ENCODE measurements around the gene NAT10. TPM values are rescaled to one million over a fixed set of nuclear protein-coding genes. Genes with fewer than 3 reads are reported as not detected.

NAT10 gene
- total RNA-seq, 1 donor from 2014 or later, result 35.3 TPM

DNA sequence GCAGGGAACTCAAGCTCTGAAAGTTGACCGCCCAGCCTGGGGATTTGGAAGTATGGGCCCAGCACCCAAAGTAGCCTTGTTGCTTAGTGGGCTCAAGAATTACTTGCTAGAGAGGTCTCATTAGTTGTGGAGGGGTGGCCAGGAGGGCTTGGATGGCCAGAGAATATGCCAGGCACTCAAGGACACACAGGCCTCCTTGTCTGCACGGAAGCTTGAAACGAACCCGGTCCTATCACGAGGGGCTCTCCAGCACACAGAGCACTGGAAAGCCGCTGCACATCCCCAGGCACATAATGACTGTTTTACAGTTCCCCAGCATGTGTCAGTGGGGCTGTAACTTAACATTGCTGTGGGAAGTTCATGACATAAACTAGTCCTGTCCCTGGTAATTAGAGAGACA is 55.9 kb downstream of the NAT10 start:
- no peak for DNase-seq
- no peak overlapping the region for H3K4me3 Mint-ChIP-seq (ENCODE audit: unreplicated experiment)
- H3K27me3 Mint-ChIP-seq (ENCODE audit: unreplicated experiment), result peaks cover 9% of the 10 kb centered on the region
- no peaks in the 10 kb centered on the region for H3K36me3 Mint-ChIP-seq (ENCODE audit: unreplicated experiment)
- TF ChIP-seq, protein P1, sequence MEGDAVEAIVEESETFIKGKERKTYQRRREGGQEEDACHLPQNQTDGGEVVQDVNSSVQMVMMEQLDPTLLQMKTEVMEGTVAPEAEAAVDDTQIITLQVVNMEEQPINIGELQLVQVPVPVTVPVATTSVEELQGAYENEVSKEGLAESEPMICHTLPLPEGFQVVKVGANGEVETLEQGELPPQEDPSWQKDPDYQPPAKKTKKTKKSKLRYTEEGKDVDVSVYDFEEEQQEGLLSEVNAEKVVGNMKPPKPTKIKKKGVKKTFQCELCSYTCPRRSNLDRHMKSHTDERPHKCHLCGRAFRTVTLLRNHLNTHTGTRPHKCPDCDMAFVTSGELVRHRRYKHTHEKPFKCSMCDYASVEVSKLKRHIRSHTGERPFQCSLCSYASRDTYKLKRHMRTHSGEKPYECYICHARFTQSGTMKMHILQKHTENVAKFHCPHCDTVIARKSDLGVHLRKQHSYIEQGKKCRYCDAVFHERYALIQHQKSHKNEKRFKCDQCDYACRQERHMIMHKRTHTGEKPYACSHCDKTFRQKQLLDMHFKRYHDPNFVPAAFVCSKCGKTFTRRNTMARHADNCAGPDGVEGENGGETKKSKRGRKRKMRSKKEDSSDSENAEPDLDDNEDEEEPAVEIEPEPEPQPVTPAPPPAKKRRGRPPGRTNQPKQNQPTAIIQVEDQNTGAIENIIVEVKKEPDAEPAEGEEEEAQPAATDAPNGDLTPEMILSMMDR (IDR thresholded peaks at IDR 0.05; ENCODE audit: partially characterized antibody, unreplicated experiment), result no peak
- no peak overlapping the region for H3K27ac Mint-ChIP-seq (ENCODE audit: unreplicated experiment)
- H3K4me1 Mint-ChIP-seq (ENCODE audit: low read depth, unreplicated experiment), result peaks cover 5% of the 10 kb centered on the region
- peaks cover 5% of the 10 kb centered on the region for H3K9me3 Mint-ChIP-seq (ENCODE audit: unreplicated experiment)

DNA sequence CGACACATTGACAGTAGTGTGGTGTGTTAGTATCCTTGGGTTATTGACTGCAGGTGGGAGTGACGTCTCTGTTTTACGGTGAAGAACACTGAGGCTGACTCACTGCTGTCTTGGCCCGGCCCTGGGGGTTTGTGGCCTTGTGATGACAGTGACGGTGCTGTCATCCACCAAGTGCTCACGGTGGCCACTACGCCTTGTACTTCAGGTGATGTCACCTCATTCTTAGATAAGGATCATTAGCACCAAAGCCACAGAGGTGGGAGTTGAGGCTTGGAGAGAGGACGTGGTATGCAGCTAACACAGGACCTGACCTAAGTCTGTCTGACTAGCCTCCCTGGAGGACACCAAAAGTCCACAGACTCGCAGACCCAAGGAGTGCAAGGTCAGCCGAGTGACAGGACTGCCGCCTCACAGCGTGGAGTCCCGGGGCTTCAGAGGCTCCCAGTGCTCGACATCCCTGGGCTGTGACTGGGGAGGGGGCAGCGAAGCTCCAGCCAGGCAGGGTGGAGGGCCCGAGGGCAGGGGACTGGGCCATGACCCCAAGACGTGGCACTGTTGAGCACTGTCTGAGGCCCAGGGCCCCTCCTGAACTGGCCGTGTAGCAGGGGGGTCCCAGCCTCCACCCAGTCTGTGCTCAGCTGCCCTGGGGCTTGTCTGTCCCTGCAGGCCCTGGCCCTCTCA is 56.5 kb downstream of the NAT10 start:
- Mint-ChIP-seq H3K36me3 (ENCODE audit: unreplicated experiment) (no peaks in the 10 kb centered on the region), H3K9me3 (ENCODE audit: unreplicated experiment) (peaks cover 3% of the 10 kb centered on the region), H3K4me1 (ENCODE audit: low read depth, unreplicated experiment) (peaks cover 5% of the 10 kb centered on the region), H3K27ac (ENCODE audit: unreplicated experiment) (no peak overlapping the region), H3K27me3 (ENCODE audit: unreplicated experiment) (peaks cover 11% of the 10 kb centered on the region), H3K4me3 (ENCODE audit: unreplicated experiment) (no peak overlapping the region)
- TF ChIP-seq, protein P1 (IDR thresholded peaks at IDR 0.05; ENCODE audit: partially characterized antibody, unreplicated experiment), result no peak
- DNase-seq, result no peak

DNA sequence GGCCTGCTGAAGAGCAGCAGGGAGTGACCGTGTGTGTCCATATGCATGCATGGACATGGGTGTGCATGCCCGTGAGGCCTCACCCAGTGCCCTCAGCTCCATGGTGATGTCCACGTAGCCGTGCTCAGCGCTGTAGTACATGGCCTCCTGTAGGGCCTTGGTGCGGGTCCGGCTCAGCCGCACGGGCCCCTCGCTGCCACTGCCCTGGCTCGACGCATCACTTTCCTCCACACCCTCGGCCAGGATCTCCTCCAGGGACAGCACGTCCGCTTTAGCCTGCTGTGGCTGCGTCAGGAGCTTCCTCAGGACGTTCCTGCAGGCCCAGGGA is 57.0 kb downstream of the NAT10 start:
- TF ChIP-seq, protein P1 (IDR thresholded peaks at IDR 0.05; ENCODE audit: partially characterized antibody, unreplicated experiment), result no peak
- H3K4me1 Mint-ChIP-seq (ENCODE audit: low read depth, unreplicated experiment), result peaks cover 5% of the 10 kb centered on the region
- H3K27me3 Mint-ChIP-seq (ENCODE audit: unreplicated experiment), result peaks cover 16% of the 10 kb centered on the region
- no peak overlapping the region for H3K4me3 Mint-ChIP-seq (ENCODE audit: unreplicated experiment)
- H3K36me3 Mint-ChIP-seq (ENCODE audit: unreplicated experiment), result no peaks in the 10 kb centered on the region
- H3K27ac Mint-ChIP-seq (ENCODE audit: unreplicated experiment), result no peak overlapping the region
- H3K9me3 Mint-ChIP-seq (ENCODE audit: unreplicated experiment), result peaks cover 3% of the 10 kb centered on the region
- no peak for DNase-seq

DNA sequence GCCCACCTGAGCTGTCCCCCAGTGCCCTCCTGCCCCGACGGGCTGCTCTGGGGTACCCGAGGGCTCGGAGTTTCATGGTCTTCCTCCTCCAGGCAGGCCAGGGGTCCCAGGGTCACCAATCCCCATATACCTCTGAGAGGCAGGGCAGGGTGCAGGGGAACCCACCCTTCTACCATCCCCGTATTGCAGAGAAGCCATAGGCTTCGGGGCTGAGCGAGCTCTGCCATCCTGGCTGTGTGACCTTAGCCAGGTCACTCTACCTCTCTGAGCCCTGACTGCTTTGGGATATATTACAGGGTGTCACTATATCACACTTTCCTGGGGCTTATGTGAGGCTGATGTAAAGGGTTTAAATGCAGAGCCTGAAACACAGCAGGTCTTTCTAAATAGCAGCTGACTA is 57.4 kb downstream of the NAT10 start:
- no peak overlapping the region for H3K27ac Mint-ChIP-seq (ENCODE audit: unreplicated experiment)
- DNase-seq, result no peak
- no peaks in the 10 kb centered on the region for H3K36me3 Mint-ChIP-seq (ENCODE audit: unreplicated experiment)
- no peak overlapping the region for H3K4me3 Mint-ChIP-seq (ENCODE audit: unreplicated experiment)
- peaks cover 5% of the 10 kb centered on the region for H3K4me1 Mint-ChIP-seq (ENCODE audit: low read depth, unreplicated experiment)
- peaks cover 15% of the 10 kb centered on the region for H3K27me3 Mint-ChIP-seq (ENCODE audit: unreplicated experiment)
- H3K9me3 Mint-ChIP-seq (ENCODE audit: unreplicated experiment), result peaks cover 3% of the 10 kb centered on the region
- TF ChIP-seq, protein P1 (IDR thresholded peaks at IDR 0.05; ENCODE audit: partially characterized antibody, unreplicated experiment), result no peak

DNA sequence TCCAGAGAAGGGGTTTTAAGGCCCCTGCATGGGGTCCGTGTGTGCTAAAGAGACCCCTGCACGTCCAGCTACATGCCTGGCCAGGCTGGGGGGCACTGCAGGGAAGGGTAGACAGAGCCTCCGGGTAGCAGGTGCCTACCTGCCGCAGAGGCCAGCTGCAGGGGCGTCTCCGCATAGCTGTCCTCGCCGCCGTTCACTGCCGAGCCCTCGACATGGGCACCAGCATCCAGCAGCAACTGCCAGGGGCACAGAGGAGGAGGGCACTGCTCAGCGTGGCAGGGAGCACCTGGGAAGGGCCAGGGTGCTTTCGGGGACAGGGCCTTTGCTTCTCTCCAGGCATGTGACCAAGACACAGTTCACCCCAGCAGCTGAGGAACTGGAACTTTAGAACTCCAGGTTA is 59.7 kb downstream of the NAT10 start:
- H3K9me3 Mint-ChIP-seq (ENCODE audit: unreplicated experiment), result peaks cover 7% of the 10 kb centered on the region
- no peak overlapping the region for H3K27ac Mint-ChIP-seq (ENCODE audit: unreplicated experiment)
- peaks cover 17% of the 10 kb centered on the region for H3K27me3 Mint-ChIP-seq (ENCODE audit: unreplicated experiment)
- no peak for DNase-seq
- H3K4me3 Mint-ChIP-seq (ENCODE audit: unreplicated experiment), result no peak overlapping the region
- peaks cover 20% of the 10 kb centered on the region for H3K4me1 Mint-ChIP-seq (ENCODE audit: low read depth, unreplicated experiment)
- no peaks in the 10 kb centered on the region for H3K36me3 Mint-ChIP-seq (ENCODE audit: unreplicated experiment)
- TF ChIP-seq, protein P1 (IDR thresholded peaks at IDR 0.05; ENCODE audit: partially characterized antibody, unreplicated experiment), result no peak
